Prostate gland (tissue), 2 donors: Measurements from ENCODE around the gene CACNA1F.

ENCODE experiments used
- POLR2A ChIP-seq: fragments of 450-650 bp; IDR thresholded peaks from one replicate; pipeline ENCODE4 v1.6.1; 2016; ENCODE audit warnings: antibody characterized with exemption, mild to moderate bottlenecking
- POLR2AphosphoS5 ChIP-seq: sonication (generic); formaldehyde crosslinking; IDR thresholded peaks from one replicate; pipeline ENCODE4 v1.6.1; 2017; ENCODE audit warnings: antibody characterized with exemption
- TF ChIP-seq, protein P1 (sequence below), 4 experiments: fragments of 200-600 bp in 2 of 4; fragments of 450-650 bp in 2 of 4; sonication (generic) in 2 of 4; IDR thresholded peaks; 1 replicate in 3 of 4; 2 replicates in 1 of 4; pipeline ENCODE4 v1.5.1; 2016 to 2019; ENCODE audit warnings: antibody characterized with exemption in 4 of 4, mild to moderate bottlenecking in 2 of 4, moderate library complexity in 2 of 4

DNA sequence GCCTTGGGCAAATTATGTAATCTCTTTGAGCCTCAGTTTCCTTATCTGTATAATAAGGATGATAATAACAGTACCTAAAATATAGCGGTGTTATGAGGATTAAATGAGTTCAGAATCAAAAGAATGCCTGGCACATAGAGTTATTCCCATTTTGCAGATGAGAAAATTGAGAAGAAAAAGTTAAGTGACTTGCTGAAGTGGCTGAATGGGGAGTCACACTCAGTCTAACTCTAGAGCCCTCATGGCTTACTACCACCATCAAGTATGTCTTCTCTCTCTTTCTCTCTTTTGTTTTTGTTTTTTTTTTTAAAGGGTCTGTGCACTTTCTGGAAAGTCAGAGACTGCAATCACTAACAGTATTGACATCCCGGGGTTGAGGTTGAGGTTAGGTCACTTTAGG, 615 bp downstream of the CACNA1F start:
- TF ChIP-seq, protein P1, sequence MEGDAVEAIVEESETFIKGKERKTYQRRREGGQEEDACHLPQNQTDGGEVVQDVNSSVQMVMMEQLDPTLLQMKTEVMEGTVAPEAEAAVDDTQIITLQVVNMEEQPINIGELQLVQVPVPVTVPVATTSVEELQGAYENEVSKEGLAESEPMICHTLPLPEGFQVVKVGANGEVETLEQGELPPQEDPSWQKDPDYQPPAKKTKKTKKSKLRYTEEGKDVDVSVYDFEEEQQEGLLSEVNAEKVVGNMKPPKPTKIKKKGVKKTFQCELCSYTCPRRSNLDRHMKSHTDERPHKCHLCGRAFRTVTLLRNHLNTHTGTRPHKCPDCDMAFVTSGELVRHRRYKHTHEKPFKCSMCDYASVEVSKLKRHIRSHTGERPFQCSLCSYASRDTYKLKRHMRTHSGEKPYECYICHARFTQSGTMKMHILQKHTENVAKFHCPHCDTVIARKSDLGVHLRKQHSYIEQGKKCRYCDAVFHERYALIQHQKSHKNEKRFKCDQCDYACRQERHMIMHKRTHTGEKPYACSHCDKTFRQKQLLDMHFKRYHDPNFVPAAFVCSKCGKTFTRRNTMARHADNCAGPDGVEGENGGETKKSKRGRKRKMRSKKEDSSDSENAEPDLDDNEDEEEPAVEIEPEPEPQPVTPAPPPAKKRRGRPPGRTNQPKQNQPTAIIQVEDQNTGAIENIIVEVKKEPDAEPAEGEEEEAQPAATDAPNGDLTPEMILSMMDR (IDR thresholded peaks at IDR 0.05): no peak
- TF ChIP-seq POLR2A: no peak
- no peak for TF ChIP-seq POLR2AphosphoS5
